Stimulated activated CD8-positive, alpha-beta memory T cell treated with anti-CD3 and anti-CD28 coated beads, Interleukin-15, amount 100 ng/mL, for 24 hours (primary cell): ENCODE measurements around the gene TMEM179.
"Not testable (repeated sequence)": the region's sequence is repeated elsewhere in the genome, so short reads cannot be mapped to it uniquely, and the experiment has no call there.

Source experiments
- DNase-seq: peaks from one replicate; pipeline ENCODE4 v3.0.0-alpha.2; 2020; ENCODE audit warnings: low read depth

Gene TMEM179

DNA sequence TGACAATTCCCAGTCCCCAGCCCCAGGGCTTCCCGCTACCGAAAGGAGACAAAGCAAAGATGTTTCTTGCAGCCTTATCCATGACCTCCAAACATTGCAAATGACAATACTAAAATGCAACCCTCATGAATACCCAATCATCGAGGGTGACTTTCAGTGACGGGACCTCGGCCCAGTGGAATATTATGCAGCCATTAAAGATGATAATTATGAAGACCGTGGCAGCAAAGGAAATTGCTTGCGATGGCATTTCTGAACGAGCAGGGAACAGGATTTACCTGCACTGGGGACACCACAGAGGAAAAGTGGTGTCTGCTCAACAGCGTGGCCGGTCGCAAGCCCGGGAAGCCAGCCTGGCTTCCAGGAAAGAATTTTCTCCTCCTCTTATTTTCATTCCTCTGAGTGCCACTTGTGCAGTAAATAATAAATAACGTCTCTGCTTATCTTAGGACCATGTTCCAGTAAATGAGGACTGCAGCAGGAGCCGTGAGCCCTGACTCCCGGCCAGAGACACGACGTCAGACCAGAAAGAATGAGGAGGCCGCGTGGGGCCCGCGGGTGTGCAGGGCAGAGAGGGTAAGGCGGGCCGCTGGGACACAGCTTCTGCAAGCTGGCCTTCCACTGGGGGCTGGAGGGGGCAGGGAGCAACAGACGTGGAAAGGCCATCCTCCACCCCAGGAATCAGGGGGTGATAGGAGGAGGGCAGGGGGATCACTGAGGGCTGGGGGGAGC, 18.4 kb downstream of the TMEM179 start:
- DNase-seq, result no peak

DNA sequence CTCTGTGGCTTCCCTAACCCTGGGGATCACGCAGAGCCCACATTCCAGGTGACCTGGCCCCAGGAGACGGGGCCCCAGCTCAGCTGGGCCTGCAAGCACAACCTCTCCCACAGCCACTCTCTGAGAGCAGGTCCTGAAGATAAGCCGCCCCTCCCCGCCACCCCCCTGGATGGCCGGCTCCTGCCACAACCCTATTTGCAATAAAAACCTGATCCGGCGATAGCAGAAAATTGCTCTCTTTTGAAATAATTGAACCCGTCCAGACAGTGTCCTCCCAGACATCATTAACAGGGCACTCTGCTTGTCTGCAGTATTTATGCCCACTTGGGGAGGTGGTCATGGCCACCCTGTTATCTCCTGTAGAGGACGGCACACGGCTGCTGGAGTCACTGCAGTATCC, 20.0 kb downstream of the TMEM179 start:
- DNase-seq, result no peak

DNA sequence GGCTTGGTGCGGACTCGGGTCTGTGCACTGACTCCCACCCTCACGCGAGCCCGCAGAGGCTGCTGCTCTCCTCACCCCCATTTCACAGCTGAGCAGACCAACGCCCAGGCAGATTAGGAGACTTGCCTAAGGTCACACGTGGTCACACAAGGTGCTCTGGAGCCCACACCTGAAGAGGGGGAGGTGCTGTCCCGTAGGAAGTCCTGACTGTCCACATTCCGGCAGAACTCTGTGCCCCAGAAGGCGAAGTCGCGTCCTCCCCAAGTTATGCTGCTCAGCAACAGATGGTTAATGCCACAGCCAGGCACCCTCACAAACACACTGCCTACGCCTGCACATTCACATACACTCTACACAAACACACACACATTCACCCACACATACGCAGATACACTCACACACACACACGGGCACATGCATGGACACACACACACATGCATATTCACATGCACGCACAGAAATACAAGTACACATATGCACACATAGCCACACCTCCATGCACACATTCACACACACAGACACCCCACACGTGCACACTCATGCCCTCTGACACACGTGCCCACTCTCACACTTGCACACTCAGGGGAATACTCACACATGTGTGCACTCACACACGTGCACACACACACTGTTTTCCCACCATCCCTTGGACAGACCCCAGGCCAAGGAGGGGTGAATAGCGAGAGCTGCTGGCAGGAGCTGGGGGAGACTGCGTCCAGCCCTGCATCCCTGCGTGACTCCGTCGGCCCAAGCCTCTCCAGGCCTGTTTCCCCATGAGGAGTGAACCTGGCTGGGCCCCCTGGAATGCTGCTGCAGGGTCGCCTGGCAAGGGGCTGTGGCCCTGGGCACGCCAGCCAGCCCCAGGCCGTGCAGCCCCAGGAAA, 20.9 kb downstream of the TMEM179 start:
- no peak for DNase-seq

DNA sequence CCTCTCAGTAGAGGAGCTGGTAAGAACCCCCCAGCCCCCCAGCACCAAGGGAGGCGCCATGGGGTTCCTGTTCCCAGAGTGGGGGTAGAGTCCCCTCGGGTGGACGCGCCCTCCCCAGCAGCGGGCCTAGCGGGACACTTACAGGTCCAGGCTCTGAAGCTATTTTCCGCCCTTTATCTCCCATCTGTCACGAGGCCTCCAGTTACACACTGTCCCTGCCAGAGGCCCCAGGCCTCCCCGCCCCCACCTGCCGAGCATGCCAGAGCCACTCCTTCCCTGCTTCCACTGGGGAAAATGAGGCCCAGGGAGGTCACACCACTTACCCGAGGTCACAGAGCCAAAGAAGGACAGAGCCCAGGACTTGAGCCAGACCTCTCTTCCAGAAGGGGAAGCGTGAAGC, 21.9 kb downstream of the TMEM179 start:
- DNase-seq, result no peak

DNA sequence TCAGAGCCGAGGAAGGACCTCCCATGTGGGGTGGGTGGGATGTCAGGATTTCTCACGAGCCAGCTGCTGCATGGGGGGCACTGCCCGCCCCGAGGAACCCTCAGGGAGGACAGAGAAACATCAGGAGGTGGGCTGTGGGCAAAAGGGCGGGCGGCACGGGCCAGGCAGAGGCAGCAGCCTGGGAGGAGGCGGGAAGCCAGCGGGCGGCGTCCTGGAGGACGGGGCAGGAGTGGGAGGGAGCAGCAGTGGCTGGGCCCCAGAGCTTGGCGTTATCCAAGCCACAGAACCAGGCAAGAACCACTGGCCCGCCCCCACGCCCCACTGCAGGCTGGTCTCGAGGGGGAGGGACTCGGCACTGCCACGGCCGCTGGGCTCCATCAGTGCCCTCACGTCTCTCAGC, 22.6 kb downstream of the TMEM179 start:
- DNase-seq, result no peak

DNA sequence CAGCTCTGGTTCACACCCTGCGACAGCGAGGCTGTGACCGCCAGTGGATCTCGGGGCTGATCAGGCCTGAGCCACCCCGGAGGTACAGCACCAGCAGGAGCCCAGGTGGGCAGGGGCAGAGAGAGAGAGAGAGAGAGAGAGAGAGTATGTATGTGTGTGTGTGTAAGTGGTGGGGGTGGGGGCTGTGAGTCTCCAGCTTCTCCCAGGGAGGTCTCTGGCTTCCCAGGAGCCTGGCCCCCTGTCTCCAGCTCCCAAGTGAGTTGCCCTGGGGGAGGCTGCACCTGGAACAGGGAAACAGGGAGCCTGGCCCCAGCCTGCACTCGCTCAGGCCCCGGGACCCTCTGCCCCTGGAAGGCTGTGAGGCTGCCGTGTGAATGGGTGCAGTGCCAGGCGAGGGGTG, 23.1 kb downstream of the TMEM179 start:
- DNase-seq, result no peak

DNA sequence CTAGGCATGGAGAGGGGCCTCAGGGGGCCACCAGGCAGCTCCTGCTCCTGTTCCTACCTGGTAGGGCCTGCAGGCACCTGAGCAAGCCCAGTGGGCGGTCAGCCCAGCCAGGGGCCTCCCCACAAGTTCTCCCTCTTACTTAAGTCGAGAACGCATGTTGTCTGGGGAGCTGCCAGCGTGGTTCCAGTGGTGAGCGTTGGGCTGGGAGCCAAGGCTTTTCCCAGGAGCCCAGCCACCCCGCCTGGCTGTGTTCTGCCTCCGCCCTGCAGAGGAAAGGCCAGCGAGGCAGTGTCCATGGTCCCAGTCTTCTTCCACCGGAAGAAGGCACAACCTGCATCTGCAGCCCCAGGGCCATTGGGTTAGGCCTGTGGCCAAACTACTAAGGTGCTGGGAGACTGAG, 23.6 kb downstream of the TMEM179 start:
- no peak for DNase-seq

DNA sequence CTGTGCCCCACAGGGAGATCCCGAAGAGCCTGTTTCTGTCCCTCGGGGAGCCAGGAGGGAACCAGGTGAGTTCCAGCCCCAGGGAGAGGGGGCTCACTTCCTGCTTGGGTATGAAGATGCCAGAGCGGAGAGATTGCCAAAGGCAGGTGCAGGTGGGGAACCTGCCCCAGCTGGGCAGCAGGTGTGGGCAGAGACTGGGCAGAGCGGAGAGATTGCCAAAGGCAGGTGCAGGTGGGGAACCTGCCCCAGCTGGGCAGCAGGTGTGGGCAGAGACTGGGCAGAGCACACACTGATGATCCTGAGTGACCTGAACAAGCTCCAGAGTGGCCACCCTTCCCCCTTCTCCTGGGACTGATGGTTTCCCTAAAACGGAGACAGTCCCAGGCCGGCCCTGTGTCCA, 24.6 kb downstream of the TMEM179 start:
- DNase-seq, result not testable (repeated sequence)

DNA sequence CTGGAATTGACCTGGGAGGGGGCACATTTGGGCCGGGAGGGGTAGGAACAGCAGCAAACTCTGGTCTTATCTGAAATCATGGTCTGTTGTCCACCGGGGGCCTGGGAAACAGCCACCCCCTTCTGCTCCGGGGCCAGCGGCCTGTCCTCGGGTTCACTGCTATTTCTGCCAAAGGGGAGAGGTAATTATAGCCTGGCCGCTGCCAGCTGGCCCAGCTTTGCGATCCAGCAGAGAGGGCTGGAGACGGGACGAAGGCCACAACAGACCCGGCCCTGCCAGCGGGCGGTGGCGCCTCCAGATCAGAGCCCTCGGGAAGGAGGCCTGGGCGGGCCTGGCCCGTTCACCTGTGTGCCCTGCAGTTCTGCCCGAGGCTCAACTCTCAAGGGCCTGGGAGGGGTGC, 25.1 kb downstream of the TMEM179 start, which contains the start of gene C14orf180:
C14orf180 (plus strand) TSS at position 258 of the 400 bp plus-strand sequence. CDS start 6,667 bp downstream, outside the sequence.
- no peak for DNase-seq

DNA sequence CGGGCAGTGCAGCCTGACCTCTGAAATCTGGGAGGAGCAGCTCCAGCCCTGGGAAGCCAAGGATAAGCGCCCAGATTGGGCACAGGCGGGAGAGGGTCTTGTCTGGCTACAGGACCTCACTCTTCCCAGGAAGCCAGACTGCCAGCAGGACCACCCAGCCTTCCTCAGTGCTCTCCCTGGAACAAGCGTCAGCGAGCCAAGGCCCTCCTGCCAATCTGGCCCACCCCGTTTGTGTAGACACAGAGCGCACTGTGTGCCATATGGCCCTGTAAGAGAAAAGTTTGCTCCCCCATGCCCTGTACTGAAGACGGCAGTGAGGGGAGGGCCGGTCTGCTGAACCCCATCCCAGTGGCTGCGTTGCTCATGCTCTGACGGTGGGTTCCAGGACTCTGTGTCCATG, 26.3 kb downstream of the TMEM179 start:
- no peak for DNase-seq

DNA sequence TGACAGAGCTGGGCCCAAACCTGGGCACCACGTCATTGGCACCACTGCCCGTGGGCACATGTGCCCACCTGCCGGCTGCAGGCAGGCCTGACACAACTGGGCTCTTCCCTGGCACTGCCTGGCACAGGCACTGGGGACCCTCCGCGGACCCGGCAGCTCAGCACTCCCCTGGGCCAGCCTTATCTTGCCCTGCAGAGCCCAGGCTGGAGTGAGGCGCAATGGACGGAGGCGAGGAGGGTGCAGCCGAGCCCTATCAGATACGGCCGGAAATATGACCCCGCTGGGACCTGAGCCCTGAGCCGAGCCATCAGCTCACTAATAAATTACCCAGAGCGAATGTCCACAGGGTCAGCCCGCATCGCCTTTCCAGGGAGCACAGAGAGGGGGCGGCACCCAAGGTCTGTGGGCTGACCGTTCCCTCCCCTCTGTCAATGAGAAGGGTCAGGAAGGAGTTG, 26.7 kb downstream of the TMEM179 start:
- no peak for DNase-seq

DNA sequence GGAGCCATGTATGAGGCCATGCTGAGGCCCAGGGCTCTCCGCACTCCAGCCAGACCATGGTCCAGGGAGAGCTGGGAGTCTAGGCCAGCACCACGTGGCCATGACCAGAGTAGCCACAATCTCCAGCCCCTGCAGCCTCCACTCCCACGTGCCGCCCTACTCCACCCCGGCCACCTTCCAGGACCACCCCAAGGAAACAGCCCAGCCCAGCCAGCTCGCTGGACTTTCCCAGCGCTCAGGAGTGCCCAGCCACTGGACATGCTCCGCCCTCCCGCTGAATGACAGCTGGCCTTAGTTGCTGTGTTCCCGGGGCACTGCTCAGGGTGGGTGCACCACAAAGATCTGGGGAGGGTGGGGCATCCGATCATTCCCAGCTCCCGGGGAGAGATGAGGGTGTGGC, 27.1 kb downstream of the TMEM179 start:
- DNase-seq, result no peak

DNA sequence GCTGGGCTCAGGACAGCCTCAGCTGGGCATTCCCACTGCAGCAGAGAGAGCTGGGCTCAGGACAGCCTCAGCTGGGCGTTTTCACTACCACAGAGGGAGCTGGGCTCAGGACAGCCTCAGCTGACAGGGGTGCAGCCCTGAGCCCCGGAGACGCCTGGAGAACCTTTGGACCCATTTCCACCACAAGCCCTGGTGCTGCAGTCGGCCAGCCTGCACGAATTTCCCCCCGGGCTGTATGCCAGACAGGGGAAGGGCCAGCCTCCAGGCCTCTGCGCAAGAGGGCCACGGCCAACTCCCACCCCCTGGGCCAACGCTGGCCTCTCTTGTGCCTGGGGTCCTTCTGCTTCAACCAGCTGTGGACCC, 27.6 kb downstream of the TMEM179 start:
- DNase-seq, result no peak

DNA sequence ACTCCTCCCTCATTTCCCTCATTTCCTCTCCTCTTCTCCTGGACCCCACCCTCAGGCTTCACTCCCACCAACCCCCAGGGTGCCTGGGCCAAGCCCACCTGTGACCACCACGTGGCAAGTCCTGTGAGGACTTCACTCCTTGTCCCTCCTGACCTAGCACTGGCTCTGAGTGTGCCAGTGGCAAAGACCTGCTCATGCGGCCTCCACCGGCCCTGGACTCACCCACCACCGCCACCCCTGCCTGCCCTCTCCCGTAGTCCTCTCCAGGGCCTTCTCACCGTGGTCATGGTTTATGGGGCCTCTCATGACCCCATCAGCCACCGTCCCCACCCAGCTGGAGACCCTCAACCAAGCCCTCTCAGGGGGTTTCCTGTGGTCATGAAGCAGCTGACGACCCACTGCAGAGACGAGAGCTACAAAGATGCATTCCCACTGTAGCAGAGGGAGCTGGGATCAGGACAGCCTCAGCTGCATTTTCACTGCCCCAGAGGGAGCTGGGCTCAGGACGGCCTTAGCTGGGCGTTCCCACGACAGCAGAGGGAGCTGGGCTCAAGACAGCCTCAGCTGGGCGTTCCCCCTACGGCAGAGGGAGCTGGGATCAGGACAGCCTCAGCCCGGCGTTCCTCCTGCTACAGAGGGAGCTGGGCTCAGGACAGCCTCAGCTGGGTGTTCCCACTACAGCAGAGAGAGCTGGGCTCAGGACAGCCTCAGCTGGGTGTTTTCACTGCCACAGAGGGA, 28.2 kb downstream of the TMEM179 start:
- no peak for DNase-seq

DNA sequence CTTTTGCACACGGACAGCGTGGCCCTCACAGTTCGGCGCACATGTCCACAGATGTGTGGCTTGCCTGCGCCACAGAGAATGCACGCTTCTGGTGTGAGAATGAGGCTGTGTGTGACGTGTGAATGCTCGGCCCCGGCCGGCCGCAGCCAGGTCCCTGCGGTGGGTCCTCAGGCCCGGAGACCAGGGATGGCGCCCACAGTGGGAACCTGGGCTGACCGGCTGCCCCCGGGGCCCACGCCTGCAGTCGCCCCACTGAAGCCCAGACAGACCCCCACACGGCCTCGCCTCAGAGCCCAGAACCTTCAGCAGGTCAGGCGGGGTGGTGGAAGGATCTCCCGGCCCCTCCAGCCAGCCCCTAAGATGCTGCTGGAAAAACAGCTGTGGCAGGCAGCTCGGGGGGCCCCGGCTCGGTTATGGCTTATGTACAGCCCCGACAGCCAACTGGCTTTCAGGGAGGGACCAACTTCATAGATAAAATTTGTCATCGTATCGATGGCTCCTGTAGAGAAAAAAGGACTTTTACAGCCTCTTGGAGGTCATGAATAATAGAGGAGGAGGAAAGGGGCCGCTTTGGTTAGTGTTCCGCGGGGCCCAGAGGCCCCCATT, 29.5 kb downstream of the TMEM179 start:
- no peak for DNase-seq

DNA sequence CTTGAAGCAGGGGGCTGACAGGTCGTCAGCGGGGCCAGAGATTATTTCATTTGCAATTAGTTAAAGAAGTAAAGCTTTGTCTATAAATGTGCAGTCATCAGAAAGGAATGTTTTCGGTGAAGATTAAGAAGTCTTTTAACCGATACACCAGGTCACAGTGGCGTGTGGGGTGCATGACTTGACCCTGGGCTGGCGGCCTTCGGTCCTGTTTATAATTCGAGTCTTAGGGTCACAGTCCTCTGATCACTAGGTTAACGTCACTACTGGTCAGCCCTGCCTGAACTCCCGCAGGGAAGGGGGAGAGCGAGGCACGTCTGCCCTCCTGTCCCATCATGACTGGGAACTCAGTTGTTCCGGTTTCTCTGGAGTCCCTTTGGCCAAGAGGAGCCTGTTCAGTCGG, 30.0 kb downstream of the TMEM179 start:
- DNase-seq, result no peak

DNA sequence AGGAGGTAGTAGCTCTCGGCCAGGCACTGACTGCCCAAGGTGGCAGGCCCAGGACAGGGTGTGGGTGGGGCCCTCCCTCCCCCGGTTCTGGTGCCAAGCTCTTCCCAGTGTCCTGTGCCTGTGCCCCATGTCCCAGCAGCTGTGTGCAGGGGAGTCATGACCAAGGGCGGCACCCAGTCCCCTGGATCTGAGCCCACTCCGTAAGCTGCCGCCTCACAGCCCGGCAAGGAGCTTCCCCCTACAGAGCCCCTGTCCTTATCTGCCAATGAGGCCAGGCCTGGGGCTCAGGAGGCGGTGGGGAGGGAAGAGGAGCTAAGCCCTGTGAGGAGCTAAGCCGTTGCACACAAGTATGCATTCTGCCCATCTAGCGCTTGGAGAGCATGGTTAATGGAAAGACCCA, 30.6 kb downstream of the TMEM179 start:
- no peak for DNase-seq

DNA sequence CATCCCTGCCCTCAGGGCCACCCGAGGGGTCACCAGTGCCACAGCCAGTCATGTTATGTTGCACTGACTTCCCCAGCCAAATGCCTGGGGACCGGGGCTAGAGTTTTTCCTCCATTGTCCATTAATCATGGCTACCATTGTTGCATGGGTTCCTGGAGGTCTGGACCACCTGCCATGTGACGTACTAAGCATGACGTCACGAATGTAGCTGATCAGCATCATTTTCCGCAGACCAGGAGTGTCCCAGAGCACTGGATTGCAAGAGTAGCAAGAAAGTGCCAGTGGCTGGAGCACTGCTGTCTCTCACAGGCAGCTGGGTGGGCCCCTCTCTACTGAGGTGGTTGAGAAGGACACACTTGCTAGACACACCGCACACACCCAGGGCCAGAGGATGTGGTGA, 31.9 kb downstream of the TMEM179 start:
- no peak for DNase-seq

DNA sequence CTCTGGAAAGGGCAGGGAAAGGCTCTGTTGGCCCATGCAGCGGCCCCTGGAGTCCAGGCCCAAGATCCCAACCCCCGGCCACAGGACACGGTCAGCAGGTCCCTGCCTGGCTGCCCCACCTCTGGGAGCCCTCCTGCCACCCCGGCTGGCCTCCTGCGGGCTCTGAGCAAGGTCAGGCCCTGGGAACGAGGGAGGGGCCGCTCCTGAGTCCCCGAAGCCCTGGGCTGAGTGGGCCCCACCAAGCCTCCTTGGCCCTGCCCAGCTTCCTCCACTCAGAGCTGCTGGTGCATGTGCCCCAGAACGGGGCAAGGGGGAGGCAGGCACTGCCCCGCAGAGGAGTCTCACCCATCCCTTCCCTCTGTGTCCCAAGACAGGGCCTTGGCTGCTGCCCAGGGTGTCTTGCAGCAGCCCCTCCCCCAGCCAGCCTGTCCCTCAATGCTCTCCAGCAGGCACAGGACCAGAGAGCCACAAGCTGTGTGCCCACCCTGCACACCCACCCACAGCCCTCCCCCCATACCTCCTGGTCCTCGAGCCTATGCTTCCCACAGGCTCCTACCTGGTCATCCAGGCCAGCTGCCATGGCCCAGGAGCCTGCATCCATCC, 32.4 kb downstream of the TMEM179 start:
- DNase-seq, result no peak

DNA sequence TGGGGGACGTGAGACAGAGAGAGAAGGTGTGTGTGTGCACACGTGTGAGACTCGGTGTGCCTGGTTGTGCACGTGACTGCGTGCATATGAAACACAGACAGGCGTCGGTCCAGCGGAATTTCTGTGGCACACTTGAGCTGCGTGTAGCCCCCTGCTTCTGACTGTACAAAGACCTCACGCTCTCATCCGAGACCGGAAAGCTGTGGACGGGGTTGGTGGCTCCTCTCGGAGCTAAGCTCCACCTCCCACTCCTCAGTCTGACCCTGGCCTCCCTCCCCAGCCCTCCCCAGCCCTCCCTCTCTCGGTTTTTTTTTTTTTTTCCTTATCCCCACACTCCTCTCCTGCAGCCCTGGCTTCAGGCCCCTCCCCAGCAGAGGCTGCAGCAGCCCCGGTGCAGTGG, 33.3 kb downstream of the TMEM179 start:
- DNase-seq, result no peak

DNA sequence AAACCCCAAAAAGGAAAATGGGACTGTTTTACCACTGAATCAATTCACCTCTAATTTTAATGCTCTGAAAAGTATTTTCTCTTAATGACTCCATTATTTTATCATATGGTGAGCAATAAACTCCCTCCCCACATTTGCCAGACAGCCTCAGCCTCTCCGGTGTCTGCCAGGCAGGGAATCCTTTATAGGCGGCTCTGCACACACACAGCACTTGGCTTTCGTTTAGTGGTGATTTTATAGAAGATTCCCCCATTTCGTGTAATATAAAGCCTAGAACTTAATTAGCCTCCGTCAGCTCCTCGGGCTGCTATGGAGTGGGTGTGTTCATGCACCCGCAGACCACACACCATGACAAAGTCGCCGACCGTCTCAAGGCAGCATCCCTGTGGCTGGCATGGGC, 35.1 kb downstream of the TMEM179 start:
- DNase-seq, result no peak

DNA sequence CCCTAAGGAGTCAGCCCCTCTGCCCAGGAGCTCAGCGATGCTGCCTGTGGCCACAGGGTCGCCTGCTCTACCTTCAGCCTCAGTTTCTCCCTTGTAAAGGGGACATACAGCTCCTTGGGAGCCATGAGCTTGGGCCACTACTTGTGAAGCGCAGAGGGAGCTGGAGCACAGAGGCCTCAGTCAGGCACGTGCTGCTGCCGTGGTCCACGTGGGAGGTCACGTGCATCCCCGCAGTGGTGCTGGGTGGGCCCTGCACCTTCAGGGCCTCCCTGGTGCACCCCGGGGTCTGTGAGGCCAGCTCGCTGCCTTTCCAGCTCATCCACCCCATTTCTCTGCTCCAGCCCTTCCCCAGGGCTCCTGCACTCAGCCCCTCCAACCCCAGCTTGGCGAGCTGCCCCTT, 36.0 kb downstream of the TMEM179 start:
- no peak for DNase-seq
